AG04449 (cell line): ENCODE measurements around the gene PHF12.

ENCODE experiments used
- CTCF ChIA-PET: fragments of 350-600 bp; formaldehyde crosslinking; extraction: SDS; loops from one replicate; lab custom pipeline; 2021; ENCODE audit warnings: antibody characterized with exemption; lab: Yijun Ruan, JAX
- POLR2A ChIA-PET: fragments of 400-600, 350-600 bp; formaldehyde crosslinking; extraction: SDS; loops from one replicate; lab custom pipeline; 2020; ENCODE audit warnings: antibody characterized with exemption, inconsistent platforms; lab: Yijun Ruan, JAX
- DNase-seq: peaks from one replicate; pipeline ENCODE4 v3.0.0-alpha.2; 2010; ENCODE audit warnings: low read depth, low spot score
- H3K4me3 ChIP-seq: 2 replicates; pipeline ENCODE4 v1.5.1; 2011; ENCODE audit warnings: low read depth, mild to moderate bottlenecking, control low read depth, low read length
- TF ChIP-seq, protein P1 (sequence below): IDR thresholded peaks from one replicate; pipeline ENCODE4 v1.5.1; 2011; ENCODE audit warnings: mild to moderate bottlenecking, moderate library complexity, low read length, control low read depth, inconsistent platforms; ENCODE audit not compliant: insufficient read depth; ENCODE audit errors: missing control alignments

PHF12 gene

DNA sequence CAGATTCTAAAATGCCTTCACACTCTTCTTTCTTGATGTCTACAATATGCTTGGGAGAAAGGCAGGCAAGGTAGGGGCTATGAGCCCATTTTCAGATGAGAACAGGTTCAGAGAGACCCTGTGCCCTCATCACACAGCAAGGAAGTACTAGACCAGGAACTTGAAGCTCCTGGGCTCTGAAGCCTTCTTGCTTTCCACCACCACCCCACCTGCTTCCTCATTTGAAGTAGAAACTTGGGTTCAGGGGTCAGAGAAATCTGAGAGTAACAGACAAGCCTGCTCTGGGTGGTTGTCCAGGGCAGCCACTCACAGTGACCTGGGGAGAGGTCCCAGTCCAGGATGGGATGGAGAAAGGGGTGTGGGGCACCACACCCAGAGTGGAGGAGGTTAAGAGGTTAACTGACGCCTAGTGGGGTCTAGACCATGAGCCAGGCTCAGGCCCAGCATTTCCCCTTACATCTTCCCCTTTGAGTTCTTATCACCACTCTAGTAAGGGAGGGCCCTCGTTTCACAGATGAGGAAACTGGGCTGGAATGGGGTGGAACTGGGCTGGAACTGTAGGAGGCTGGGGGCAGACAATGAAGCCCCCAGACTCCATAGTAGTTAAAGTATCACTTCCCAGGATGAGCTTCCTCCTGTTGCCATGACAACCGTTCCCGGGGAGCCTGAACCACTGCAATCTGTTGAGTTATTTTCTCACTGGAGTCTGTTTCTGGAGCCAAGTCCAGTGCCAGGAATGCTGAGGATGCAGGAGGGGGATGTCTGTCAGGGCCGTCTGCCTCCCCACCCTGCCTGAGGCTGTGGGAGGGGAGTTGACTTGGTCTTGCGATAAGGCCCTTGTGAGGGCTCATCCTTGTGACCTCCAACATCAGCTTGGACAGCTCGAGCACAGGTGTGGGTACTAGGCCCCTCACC is 16.2 kb upstream of the PHF12 start:
- CTCF ChIA-PET: interaction anchor here (0.7 to 10.2 kb wide), 13 partner anchors 10 to 169 kb away, joined by 3 to 390 read pairs (median 3); no protein-coding TSS in a partner anchor
- no peak overlapping the region for H3K4me3 ChIP-seq
- no peak for DNase-seq
- TF ChIP-seq, protein P1, sequence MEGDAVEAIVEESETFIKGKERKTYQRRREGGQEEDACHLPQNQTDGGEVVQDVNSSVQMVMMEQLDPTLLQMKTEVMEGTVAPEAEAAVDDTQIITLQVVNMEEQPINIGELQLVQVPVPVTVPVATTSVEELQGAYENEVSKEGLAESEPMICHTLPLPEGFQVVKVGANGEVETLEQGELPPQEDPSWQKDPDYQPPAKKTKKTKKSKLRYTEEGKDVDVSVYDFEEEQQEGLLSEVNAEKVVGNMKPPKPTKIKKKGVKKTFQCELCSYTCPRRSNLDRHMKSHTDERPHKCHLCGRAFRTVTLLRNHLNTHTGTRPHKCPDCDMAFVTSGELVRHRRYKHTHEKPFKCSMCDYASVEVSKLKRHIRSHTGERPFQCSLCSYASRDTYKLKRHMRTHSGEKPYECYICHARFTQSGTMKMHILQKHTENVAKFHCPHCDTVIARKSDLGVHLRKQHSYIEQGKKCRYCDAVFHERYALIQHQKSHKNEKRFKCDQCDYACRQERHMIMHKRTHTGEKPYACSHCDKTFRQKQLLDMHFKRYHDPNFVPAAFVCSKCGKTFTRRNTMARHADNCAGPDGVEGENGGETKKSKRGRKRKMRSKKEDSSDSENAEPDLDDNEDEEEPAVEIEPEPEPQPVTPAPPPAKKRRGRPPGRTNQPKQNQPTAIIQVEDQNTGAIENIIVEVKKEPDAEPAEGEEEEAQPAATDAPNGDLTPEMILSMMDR: no peak
- POLR2A ChIA-PET: no interaction called here

DNA sequence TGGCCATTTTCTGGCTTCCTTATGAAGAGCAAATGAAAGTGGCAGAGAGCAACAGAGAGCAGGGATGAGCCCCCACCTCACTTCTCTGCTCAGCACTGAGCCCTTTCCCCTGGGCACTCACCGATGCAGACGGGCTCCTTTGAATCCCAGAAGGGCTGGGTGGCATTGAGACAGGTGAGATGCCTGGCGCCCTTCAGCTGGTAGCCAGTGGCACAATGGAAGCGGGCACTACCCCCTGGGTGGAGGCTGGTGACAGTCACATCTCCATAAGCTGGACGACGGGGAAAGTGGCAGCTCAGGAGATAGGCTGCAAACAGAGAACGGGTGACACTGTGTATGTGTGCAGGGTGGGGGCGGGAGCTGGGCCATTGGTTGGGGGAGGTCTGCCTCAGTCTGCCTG is 12.5 kb upstream of the PHF12 start:
- no peak for DNase-seq
- TF ChIP-seq, protein P1: no peak
- ChIA-PET POLR2A (no interaction called here), CTCF (interaction anchor here (0.7 to 19.7 kb wide), 17 partner anchors 9 to 237 kb away, joined by 3 to 1065 read pairs (median 15); partner anchors contain the start of gene TLCD1)
- H3K4me3 ChIP-seq: no peak overlapping the region

DNA sequence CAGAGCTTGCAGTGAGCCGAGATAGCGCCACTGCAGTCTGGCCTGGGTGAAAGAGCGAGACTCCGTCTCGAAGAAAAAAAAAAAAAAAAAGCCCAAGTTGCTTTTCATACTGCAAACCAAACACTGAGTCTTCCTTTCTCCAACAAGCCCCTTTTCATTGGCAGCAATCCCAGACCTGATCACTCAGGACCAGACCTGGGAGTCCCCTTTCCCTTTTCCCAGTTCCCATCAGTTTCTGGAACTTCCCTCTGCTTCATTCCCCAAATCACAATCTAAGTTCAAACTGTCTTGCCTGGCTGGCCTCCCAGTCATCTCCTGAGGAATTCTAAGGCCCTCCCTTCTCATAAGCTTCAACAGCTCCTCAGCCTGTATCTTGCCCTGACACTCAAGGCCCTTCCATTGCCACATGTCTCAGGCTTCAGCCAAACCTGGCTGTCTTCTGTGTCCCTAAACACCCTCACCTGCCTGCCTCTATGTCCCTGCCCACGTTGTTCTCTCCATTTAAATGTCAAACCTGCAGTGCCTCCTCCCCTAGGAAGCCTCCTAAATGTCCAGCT is 11.8 kb upstream of the PHF12 start:
- CTCF ChIA-PET: interaction anchor here (0.7 to 19.7 kb wide), 12 partner anchors 9 to 236 kb away, joined by 3 to 1065 read pairs (median 20); partner anchors contain the start of gene TLCD1
- TF ChIP-seq, protein P1: no peak
- no peak for DNase-seq
- POLR2A ChIA-PET: no interaction called here
- H3K4me3 ChIP-seq: no peak overlapping the region

DNA sequence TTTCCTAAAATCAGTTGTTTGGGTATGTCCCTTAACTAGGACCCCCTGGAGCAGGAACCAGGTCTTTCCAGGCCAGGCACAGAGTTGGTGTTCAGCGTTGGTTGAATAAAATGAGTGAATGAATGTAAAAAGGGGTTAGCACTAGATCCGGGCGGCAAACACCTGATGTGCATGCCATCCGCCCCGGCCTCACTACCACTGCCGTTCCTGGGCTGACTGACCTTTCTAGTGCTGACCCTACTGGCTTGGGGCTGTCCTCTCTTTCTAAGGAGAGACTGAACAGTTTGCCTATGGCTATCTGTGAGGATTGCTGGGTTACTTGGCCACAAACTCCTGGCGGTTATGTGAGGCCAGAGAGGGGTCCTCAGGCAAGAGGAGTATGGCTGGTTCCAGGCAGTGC is 10.1 kb upstream of the PHF12 start:
- H3K4me3 ChIP-seq: no peak overlapping the region
- CTCF ChIA-PET: interaction anchor here (0.8 to 19.7 kb wide), 7 partner anchors 7 to 235 kb away, joined by 3 to 1065 read pairs (median 4); partner anchors contain the start of gene TLCD1
- no peak for DNase-seq
- POLR2A ChIA-PET: interaction anchor here (1.4 kb wide), 1 partner anchor 8 kb away, joined by 3 read pairs; no protein-coding TSS in a partner anchor
- TF ChIP-seq, protein P1: no peak

DNA sequence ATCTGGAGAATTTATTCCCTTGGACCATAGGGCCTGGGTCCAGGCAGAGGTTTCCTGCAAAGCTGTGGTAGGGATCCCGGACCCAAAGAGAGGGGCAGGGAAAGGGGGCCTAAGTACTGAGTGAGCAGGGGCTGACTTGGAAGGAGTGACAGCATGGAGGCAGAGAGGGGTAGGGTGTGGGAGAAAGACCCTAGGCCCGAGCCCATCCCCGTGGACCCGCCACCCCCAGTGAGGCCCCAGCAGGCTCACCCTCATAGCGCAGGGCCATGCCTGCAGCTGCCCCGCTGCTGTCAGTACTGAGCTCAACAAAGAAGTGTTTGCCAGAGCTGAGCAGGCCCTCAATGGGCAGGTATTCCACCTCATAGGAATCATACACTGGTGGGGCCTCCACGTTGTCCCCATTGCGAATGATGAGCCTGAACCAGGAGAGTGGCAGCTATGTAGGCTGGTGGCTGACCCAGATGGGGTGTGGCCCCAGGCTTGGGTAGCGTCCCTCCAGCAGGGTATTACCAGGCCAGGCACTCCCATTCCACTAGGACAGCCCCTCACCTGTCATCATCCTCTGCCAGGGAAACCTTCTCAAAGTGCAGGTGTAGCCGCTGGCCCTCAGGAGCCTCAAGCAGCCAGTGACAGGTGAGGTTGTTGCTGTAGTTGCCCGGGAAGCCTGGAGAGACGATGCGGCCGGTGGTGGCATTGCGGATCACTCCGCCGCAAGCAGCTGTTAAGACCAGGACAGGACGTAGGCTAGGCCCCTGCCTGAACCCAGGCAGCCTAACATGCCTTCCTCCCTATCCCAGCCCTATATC is 9.1 kb upstream of the PHF12 start:
- CTCF ChIA-PET: interaction anchor here (19.7 kb wide), 1 partner anchor 154 kb away, joined by 1065 read pairs; no protein-coding TSS in a partner anchor
- POLR2A ChIA-PET: no interaction called here
- H3K4me3 ChIP-seq: no peak overlapping the region
- no peak for DNase-seq
- TF ChIP-seq, protein P1: no peak
